ENCODE measurements around the gene STK36.

STK36 gene

GRCh38 chr2:218748741-218749441 lies 77.0 kb downstream of the STK36 start:
- no peak for DNase-seq
